Neural crest cell (in vitro differentiated cells): ENCODE data around the gene TRO. TPM values are rescaled to one million over a fixed set of nuclear protein-coding genes. Genes with fewer than 3 reads are reported as not detected.

Experiments used
- DNase-seq: peaks from one replicate; pipeline ENCODE4 v3.0.0; 2021; ENCODE audit warnings: low read depth, mixed read lengths, low spot score
- H3K27ac Mint-ChIP-seq: one replicate; pipeline ENCODE4 v1.8.0; 2021; ENCODE audit warnings: mild to moderate bottlenecking, mixed read lengths; ENCODE audit not compliant: unreplicated experiment
- H3K27me3 Mint-ChIP-seq: 2 replicates; pipeline ENCODE4 v1.8.0; 2021; ENCODE audit warnings: low read depth, mild to moderate bottlenecking, mixed read lengths
- H3K36me3 Mint-ChIP-seq: 2 replicates; pipeline ENCODE4 v1.8.0; 2021; ENCODE audit warnings: low read depth, mild to moderate bottlenecking, mixed read lengths
- H3K4me1 Mint-ChIP-seq: 2 replicates; pipeline ENCODE4 v1.8.0; 2021; ENCODE audit warnings: mixed read lengths
- H3K4me3 Mint-ChIP-seq: one replicate; pipeline ENCODE4 v1.8.0; 2021; ENCODE audit warnings: mild to moderate bottlenecking, mixed read lengths
- H3K9me3 Mint-ChIP-seq: 2 replicates; pipeline ENCODE4 v1.8.0; 2021; ENCODE audit warnings: mixed read lengths
- CTCF ChIP-seq: fragments of 200-600 bp; sonication (generic); conservative IDR thresholded peaks from 2 replicates; pipeline ENCODE4 v1.5.0; 2021; ENCODE audit warnings: antibody characterized with exemption, mild to moderate bottlenecking
- total RNA-seq: library from RNA; stranded (reverse); gene quantifications from 2 replicates; pipeline ENCODE4 v1.2.1, GENCODE V29; 2021

The TRO gene
- total RNA-seq, 1 donor from 2014 or later = 106 TPM

- DNase-seq = peak; percentile 66
- peak overlapping the region; percentile 95 for H3K27ac Mint-ChIP-seq
- peaks cover 12% of the 10 kb centered on the region for H3K36me3 Mint-ChIP-seq
- H3K4me3 Mint-ChIP-seq = peak overlapping the region; percentile 96
- TF ChIP-seq CTCF = no peak
- H3K27me3 Mint-ChIP-seq = peaks cover 7% of the 10 kb centered on the region
- H3K9me3 Mint-ChIP-seq = peaks cover 2% of the 10 kb centered on the region
- H3K4me1 Mint-ChIP-seq = peaks cover 6% of the 10 kb centered on the region
Observed at GRCh38 chrX:54921427-54922021, 900 bp downstream of the TRO start.

- H3K27me3 Mint-ChIP-seq = no peaks in the 10 kb centered on the region
- H3K4me1 Mint-ChIP-seq = peaks cover 6% of the 10 kb centered on the region
- no peak overlapping the region for H3K4me3 Mint-ChIP-seq
- no peak for DNase-seq
- no peak overlapping the region for H3K27ac Mint-ChIP-seq
- no peak for TF ChIP-seq CTCF
- H3K36me3 Mint-ChIP-seq = peaks cover 14% of the 10 kb centered on the region
- H3K9me3 Mint-ChIP-seq = peaks cover 4% of the 10 kb centered on the region
Observed at GRCh38 chrX:54922547-54922946, 1.9 kb downstream of the TRO start.

- no peak for DNase-seq
- H3K27me3 Mint-ChIP-seq = no peaks in the 10 kb centered on the region
- peaks cover 19% of the 10 kb centered on the region for H3K36me3 Mint-ChIP-seq
- H3K27ac Mint-ChIP-seq = no peak overlapping the region
- peaks cover 4% of the 10 kb centered on the region for H3K9me3 Mint-ChIP-seq
- no peak for TF ChIP-seq CTCF
- H3K4me3 Mint-ChIP-seq = peak overlapping the region; percentile 42
- H3K4me1 Mint-ChIP-seq = peaks cover 6% of the 10 kb centered on the region
Observed at GRCh38 chrX:54923376-54923775, 2.8 kb downstream of the TRO start.

- TF ChIP-seq CTCF = no peak
- Mint-ChIP-seq H3K27ac (no peak overlapping the region), H3K9me3 (peaks cover 9% of the 10 kb centered on the region), H3K27me3 (no peaks in the 10 kb centered on the region), H3K36me3 (peaks cover 28% of the 10 kb centered on the region), H3K4me1 (peaks cover 1% of the 10 kb centered on the region), H3K4me3 (no peak overlapping the region)
- no peak for DNase-seq
Observed at GRCh38 chrX:54926978-54927377, 6.4 kb downstream of the TRO start.

GRCh38 chrX:54928876-54929275 is 8.3 kb downstream of the TRO start:
- no peaks in the 10 kb centered on the region for H3K27me3 Mint-ChIP-seq
- TF ChIP-seq CTCF = no peak
- H3K9me3 Mint-ChIP-seq = peaks cover 9% of the 10 kb centered on the region
- peaks cover 30% of the 10 kb centered on the region for H3K36me3 Mint-ChIP-seq
- DNase-seq = no peak
- H3K27ac Mint-ChIP-seq = no peak overlapping the region
- no peak overlapping the region for H3K4me3 Mint-ChIP-seq
- no peaks in the 10 kb centered on the region for H3K4me1 Mint-ChIP-seq
